Neutrophil (primary cell): ENCODE measurements around the gene MAPKAPK3.
"Not testable (repeated sequence)": the region's sequence is repeated elsewhere in the genome, so short reads cannot be mapped to it uniquely, and the experiment has no call there.

Source experiments
- H3K27ac ChIP-seq: fragments of 200-600 bp; sonication (generic); 2 replicates; pipeline ENCODE4 v1.5.1; 2016; ENCODE audit warnings: mild to moderate bottlenecking, moderate library complexity
- H3K27me3 ChIP-seq: fragments of 200-600 bp; sonication (generic); 2 replicates; pipeline ENCODE4 v1.6.0; 2016; ENCODE audit warnings: mild to moderate bottlenecking
- H3K36me3 ChIP-seq: fragments of 200-600 bp; sonication (generic); 2 replicates; pipeline ENCODE4 v1.5.1; 2017
- H3K4me1 ChIP-seq, 2 experiments: fragments of 200-600 bp in 1 of 2; sonication (generic) in 1 of 2; 1 replicate in 1 of 2; 2 replicates in 1 of 2; pipeline versions ENCODE4 v1.5.1 to v1.6.1; 2013 to 2016; ENCODE audit warnings: low read depth in 1 of 2, low read length in 1 of 2, mild to moderate bottlenecking in 1 of 2, moderate library complexity in 1 of 2; ENCODE audit not compliant: control insufficient read depth in 1 of 2, insufficient read depth in 1 of 2
- H3K4me3 ChIP-seq, 2 experiments: fragments of 200-600 bp in 1 of 2; sonication (generic) in 1 of 2; 1 replicate in 1 of 2; 2 replicates in 1 of 2; pipeline ENCODE4 v1.5.1; 2013 to 2016; ENCODE audit warnings: low read depth in 1 of 2, low read length in 1 of 2, mild to moderate bottlenecking in 1 of 2, moderate library complexity in 1 of 2
- H3K9me3 ChIP-seq: fragments of 200-600 bp; sonication (generic); 2 replicates; pipeline ENCODE4 v1.5.1; 2016
- CTCF ChIP-seq: fragments of 200-600 bp; sonication (generic); IDR thresholded peaks from 2 replicates; pipeline ENCODE4 v1.5.1; 2016; ENCODE audit warnings: antibody characterized with exemption

MAPKAPK3 gene

GRCh38 chr3:50674349-50675178 is 57.6 kb downstream of the MAPKAPK3 start, which contains the start of gene DOCK3:
Gene DOCK3, plus strand, starts transcription at chr3:50674927. Its CDS starts 337 bp downstream, at chr3:50675264.
- peaks cover 0 to 10% of the 10 kb centered on the region in 2 experiments for H3K4me1 ChIP-seq
- H3K9me3 ChIP-seq: no peaks in the 10 kb centered on the region
- H3K4me3 ChIP-seq: peak within 1 kb of the TSS; percentile 34 to 49
- TF ChIP-seq CTCF: no peak
- no peak within 1 kb of the TSS for H3K27ac ChIP-seq
- H3K27me3 ChIP-seq: peaks cover 96% of the 10 kb centered on the region
- H3K36me3 ChIP-seq: no peaks in the 10 kb centered on the region

GRCh38 chr3:50675179-50676030 is 58.5 kb downstream of the MAPKAPK3 start:
- Histone ChIP-seq H3K4me1 (peaks cover 0 to 10% of the 10 kb centered on the region in 2 experiments), H3K9me3 (no peaks in the 10 kb centered on the region), H3K36me3 (no peaks in the 10 kb centered on the region), H3K27me3 (peaks cover 98% of the 10 kb centered on the region), H3K4me3 (peak overlapping the region; percentile 7 to 49), H3K27ac (no peak overlapping the region)
- TF ChIP-seq CTCF: no peak

- no peak overlapping the region for H3K27ac ChIP-seq
- peaks cover 0 to 10% of the 10 kb centered on the region in 2 experiments for H3K4me1 ChIP-seq
- no peaks in the 10 kb centered on the region for H3K36me3 ChIP-seq
- H3K4me3 ChIP-seq: no peak overlapping the region
- TF ChIP-seq CTCF: no peak
- peaks cover 98% of the 10 kb centered on the region for H3K27me3 ChIP-seq
- H3K9me3 ChIP-seq: no peaks in the 10 kb centered on the region
Observed at GRCh38 chr3:50676031-50676705, 59.2 kb downstream of the MAPKAPK3 start.

- H3K36me3 ChIP-seq: no peaks in the 10 kb centered on the region
- TF ChIP-seq CTCF: no peak
- H3K9me3 ChIP-seq: no peaks in the 10 kb centered on the region
- peaks cover 34% of the 10 kb centered on the region for H3K27me3 ChIP-seq
- no peak overlapping the region for H3K4me3 ChIP-seq
- no peaks in the 10 kb centered on the region for H3K4me1 ChIP-seq
- no peak overlapping the region for H3K27ac ChIP-seq
Observed at GRCh38 chr3:50687127-50687751, 70.3 kb downstream of the MAPKAPK3 start.

- no peak for TF ChIP-seq CTCF
- no peaks in the 10 kb centered on the region for H3K36me3 ChIP-seq
- no peaks in the 10 kb centered on the region for H3K4me1 ChIP-seq
- no peaks in the 10 kb centered on the region for H3K9me3 ChIP-seq
- no peak overlapping the region for H3K4me3 ChIP-seq
- peaks cover 28% of the 10 kb centered on the region for H3K27me3 ChIP-seq
- H3K27ac ChIP-seq: no peak overlapping the region
Observed at GRCh38 chr3:50687916-50688315, 71.0 kb downstream of the MAPKAPK3 start.

GRCh38 chr3:50688602-50689001 is 71.7 kb downstream of the MAPKAPK3 start:
- peaks cover 21% of the 10 kb centered on the region for H3K27me3 ChIP-seq
- not testable (repeated sequence) for H3K27ac ChIP-seq, H3K9me3 ChIP-seq, H3K36me3 ChIP-seq, H3K4me1 ChIP-seq, H3K4me3 ChIP-seq
